ENCODE data around the gene TADA3. TPM values are rescaled to one million over a fixed set of nuclear protein-coding genes. Genes with fewer than 3 reads are reported as not detected.

The TADA3 gene
- total and polyA plus RNA-seq, 2 experiments from 2014 or later: 29.1 to 61.7 TPM

GRCh38 chr3:9739181-9739580 is 53.1 kb downstream of the TADA3 start (continued):
- TF ChIP-seq CTCF (conservative IDR thresholded peaks at IDR 0.05; ENCODE audit: low read depth in 2 of 2): no peak
- no peak for TF ChIP-seq POLR2AphosphoS5 (IDR thresholded peaks at IDR 0.05; ENCODE audit: low read depth)
- TF ChIP-seq REST (IDR thresholded peaks at IDR 0.05; ENCODE audit: unreplicated experiment): no peak
- TF ChIP-seq CREB1 (CRISPR knock-in tag; IDR thresholded peaks at IDR 0.05; ENCODE audit: low read depth): no peak
- TF ChIP-seq ZNF331 (CRISPR knock-in tag; IDR thresholded peaks at IDR 0.05; ENCODE audit: low read depth): no peak
- no peak for TF ChIP-seq NANOG (IDR thresholded peaks at IDR 0.05; ENCODE audit: borderline replicate concordance)
- TF ChIP-seq EZH2phosphoT487 (IDR thresholded peaks at IDR 0.05; ENCODE audit: unreplicated experiment): no peak
- no peak for TF ChIP-seq JUNB (IDR thresholded peaks at IDR 0.05; ENCODE audit: unreplicated experiment)
- no peak for TF ChIP-seq ETS1 (IDR thresholded peaks at IDR 0.05)

GRCh38 chr3:9736831-9737230 is 55.4 kb downstream of the TADA3 start:
- Histone ChIP-seq H3K4me1 (ENCODE audit: insufficient read depth) (peaks cover 9% of the 10 kb centered on the region; the same call in 1 of the 2 replicates), H3K9me2 (ENCODE audit: insufficient read depth) (no peaks in the 10 kb centered on the region), H3K4me3 (no peak overlapping the region), H3K27me3 (ENCODE audit: insufficient read depth) (no peaks in the 10 kb centered on the region), H3K27ac (ENCODE audit: low read depth) (no peak overlapping the region), H3F3A (replicated peaks; ENCODE audit: low read depth) (no peaks in the 10 kb centered on the region; the same call in 1 of the 2 replicates), H2AFZ (no peak overlapping the region), H4K20me1 (replicated peaks; ENCODE audit: insufficient read depth) (peaks cover 34% of the 10 kb centered on the region), H3K4me2 (no peak overlapping the region), H3K36me3 (ENCODE audit: insufficient read depth) (peaks cover 48% of the 10 kb centered on the region), H3K79me2 (replicated peaks; ENCODE audit: insufficient read depth) (peaks cover 46% of the 10 kb centered on the region)
- Mint-ChIP-seq H3K4me3 (no peak overlapping the region), H3K36me3 (ENCODE audit: low read depth) (peaks cover 71% of the 10 kb centered on the region), H3K27ac (no peak overlapping the region), H3K27me3 (ENCODE audit: insufficient read depth, low read depth, poor library complexity) (no peaks in the 10 kb centered on the region), H3K9me3 (no peaks in the 10 kb centered on the region), H3K4me1 (peaks cover 5% of the 10 kb centered on the region)
- ATAC-seq (no peak), DNase-seq (ENCODE audit: low spot score) (no peak)
- TF ChIP-seq CTCF (conservative IDR thresholded peaks at IDR 0.05; ENCODE audit: low read depth in 2 of 2): no peak
- TF ChIP-seq ZNF462 (CRISPR knock-in tag; IDR thresholded peaks at IDR 0.05): no peak
- TF ChIP-seq EZH2phosphoT487 (IDR thresholded peaks at IDR 0.05; ENCODE audit: unreplicated experiment): no peak
- TF ChIP-seq POLR2AphosphoS5 (IDR thresholded peaks at IDR 0.05; ENCODE audit: low read depth): no peak

Measured in GM23338 (cell line).